Stimulated activated CD4-positive, alpha-beta T cell treated with anti-CD3 and anti-CD28 coated beads, Interleukin-1b, Interleukin-23, amount 100 ng/mL, for 24 hours (primary cell): ENCODE measurements around the gene DHX15.

Experiments
- DNase-seq, 4 experiments: peaks; one replicate each; pipeline ENCODE4 v3.0.0-alpha.2; 2020; ENCODE audit warnings: low read depth in 4 of 4, low spot score in 1 of 4

Gene DHX15

GRCh38 chr4:24495388-24495787, 89.0 kb downstream of the DHX15 start:
- no peak for DNase-seq

GRCh38 chr4:24489870-24490269, 94.5 kb downstream of the DHX15 start:
- DNase-seq = no peak

- DNase-seq = peak in 2 of 4 experiments; percentile 49 to 53
Observed at GRCh38 chr4:24488399-24489164, 95.8 kb downstream of the DHX15 start.

- no peak for DNase-seq
Observed at GRCh38 chr4:24482871-24483270, 101.5 kb downstream of the DHX15 start.

- DNase-seq = no peak
Observed at GRCh38 chr4:24477919-24478318, 106.4 kb downstream of the DHX15 start.
